ENCODE data around the gene MSI2. TPM values are rescaled to one million over a fixed set of nuclear protein-coding genes. Genes with fewer than 3 reads are reported as not detected.
A peak's percentile ranks its signal among the peaks of the same experiment; 100 is the strongest.

Gene MSI2
- total RNA-seq, 1 donor from 2014 or later = 144 TPM

DNA sequence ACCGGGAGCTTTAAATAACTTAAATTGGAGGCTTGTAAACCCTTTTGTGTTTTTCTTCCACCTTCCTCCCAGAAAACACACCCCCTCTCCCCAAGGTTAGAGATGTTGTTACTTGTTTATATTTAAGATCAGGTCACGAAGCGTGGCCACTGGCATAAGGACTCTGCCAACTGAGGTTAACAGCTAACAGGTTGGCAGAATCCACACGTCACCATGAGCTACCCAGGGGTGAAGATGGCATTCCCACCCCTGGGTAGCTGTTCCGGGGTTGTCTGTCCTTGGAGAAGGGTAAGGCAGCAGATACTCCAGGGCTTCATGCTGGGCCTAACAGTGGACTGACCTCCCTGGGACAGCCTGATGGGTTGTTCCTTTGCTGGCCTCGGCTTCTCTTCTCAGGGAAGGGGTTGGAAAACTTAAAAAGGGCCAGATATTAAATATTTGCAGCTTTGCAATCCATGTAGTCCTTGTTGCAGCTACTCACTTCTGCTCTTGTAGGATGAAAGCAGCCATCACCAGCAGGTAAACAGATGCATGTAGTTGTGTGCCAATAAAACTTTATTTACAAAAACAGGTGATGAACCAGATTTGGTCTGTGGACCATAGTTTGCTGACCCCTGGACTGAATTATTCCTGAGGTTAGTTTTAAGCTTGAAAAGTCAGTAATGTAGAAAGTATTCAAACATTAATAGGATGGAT, 148.6 kb downstream of the MSI2 start:
- Mint-ChIP-seq H3K27ac (no peak overlapping the region), H3K9me3 (no peaks in the 10 kb centered on the region), H3K27me3 (ENCODE audit: low read depth) (no peaks in the 10 kb centered on the region), H3K4me3 (no peak overlapping the region), H3K36me3 (peaks cover 5% of the 10 kb centered on the region), H3K4me1 (peaks cover 65% of the 10 kb centered on the region)
- TF ChIP-seq, protein P1, sequence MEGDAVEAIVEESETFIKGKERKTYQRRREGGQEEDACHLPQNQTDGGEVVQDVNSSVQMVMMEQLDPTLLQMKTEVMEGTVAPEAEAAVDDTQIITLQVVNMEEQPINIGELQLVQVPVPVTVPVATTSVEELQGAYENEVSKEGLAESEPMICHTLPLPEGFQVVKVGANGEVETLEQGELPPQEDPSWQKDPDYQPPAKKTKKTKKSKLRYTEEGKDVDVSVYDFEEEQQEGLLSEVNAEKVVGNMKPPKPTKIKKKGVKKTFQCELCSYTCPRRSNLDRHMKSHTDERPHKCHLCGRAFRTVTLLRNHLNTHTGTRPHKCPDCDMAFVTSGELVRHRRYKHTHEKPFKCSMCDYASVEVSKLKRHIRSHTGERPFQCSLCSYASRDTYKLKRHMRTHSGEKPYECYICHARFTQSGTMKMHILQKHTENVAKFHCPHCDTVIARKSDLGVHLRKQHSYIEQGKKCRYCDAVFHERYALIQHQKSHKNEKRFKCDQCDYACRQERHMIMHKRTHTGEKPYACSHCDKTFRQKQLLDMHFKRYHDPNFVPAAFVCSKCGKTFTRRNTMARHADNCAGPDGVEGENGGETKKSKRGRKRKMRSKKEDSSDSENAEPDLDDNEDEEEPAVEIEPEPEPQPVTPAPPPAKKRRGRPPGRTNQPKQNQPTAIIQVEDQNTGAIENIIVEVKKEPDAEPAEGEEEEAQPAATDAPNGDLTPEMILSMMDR (IDR thresholded peaks at IDR 0.05; ENCODE audit: unreplicated experiment) = no peak
- no peak for DNase-seq (ENCODE audit: low spot score in 2 of 2, unreplicated experiment in 2 of 2)

DNA sequence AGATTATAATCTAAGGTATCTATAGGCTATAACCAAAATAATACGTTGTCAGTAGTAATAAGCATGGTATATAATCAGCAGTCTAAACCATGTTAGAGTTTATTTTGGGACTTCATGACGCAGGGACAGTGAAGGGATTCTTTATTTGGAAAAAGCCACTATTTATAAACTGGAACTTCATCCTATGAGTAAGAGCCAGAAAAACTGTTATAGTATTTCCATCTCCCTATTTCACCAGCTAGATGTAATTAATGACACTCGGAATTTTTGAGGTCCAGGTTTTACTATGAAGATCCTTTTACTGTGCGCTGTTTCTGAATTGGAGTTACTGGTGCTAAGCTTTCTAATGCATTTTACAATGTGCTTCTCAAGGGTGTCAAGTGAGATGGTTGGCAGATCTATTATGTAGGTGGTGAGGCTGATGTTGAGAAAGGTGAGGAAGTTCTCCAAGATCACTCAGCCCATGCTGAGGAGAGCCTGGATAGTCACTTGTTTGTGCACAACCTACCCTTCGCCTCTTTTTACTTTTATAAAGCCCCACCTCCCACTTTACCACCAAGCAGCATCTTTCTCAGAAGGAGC, 149.3 kb downstream of the MSI2 start:
- no peak overlapping the region for H3K4me3 Mint-ChIP-seq
- peaks cover 5% of the 10 kb centered on the region for H3K36me3 Mint-ChIP-seq
- peak overlapping the region; percentile 96 for H3K27ac Mint-ChIP-seq

DNA sequence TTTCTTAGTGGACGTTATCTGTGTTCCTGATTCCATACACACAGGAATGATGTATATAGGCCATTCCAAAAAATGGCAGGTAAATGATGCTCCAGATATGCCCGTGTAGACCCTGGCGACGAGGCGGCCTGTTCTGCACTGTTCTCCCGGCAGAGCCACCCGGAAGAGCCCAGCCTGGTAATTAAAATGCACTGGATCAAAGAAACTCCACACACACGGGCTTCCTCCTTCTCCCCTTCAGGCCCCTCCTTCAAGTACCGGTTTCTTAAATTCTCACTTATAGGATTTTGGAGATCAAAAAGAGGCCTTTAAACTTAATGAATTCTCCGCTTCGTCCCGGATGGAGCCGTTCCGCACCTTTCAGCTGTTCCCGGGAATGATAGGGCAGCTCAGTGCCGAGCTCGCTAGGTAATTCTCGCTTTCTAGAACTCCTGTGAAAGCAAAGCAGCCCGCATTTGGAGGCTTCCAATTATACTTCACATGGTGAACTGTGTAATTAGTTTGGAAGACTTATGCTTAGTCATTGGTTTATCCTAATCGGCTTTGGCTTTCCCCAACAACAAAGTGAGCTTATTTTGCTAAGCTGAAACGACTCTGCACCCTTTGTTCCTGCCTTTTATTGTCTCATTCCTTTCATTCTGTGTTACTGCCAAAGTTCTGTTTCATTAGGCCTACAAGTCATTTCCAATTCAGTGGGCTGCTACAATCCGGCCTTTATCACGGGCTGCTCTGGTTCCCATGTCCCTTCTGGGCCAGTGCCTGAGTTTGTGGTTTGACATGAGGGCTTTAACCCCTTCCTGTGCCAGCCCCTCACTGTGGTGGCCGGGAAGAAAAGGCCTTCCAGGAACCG, 150.0 kb downstream of the MSI2 start:
- Mint-ChIP-seq H3K27me3 (ENCODE audit: low read depth) (no peaks in the 10 kb centered on the region), H3K9me3 (no peaks in the 10 kb centered on the region), H3K4me3 (no peak overlapping the region), H3K4me1 (peaks cover 54% of the 10 kb centered on the region), H3K36me3 (peaks cover 5% of the 10 kb centered on the region), H3K27ac (peak overlapping the region; percentile 96)
- TF ChIP-seq, protein P1 (IDR thresholded peaks at IDR 0.05; ENCODE audit: unreplicated experiment) = no peak
- DNase-seq (ENCODE audit: low spot score in 2 of 2, unreplicated experiment in 2 of 2) = no peak

More for the DNA sequence above, 149.3 kb downstream of the MSI2 start:
- DNase-seq (ENCODE audit: low spot score in 2 of 2, unreplicated experiment in 2 of 2) = no peak
- Mint-ChIP-seq H3K9me3 (no peaks in the 10 kb centered on the region), H3K4me1 (peaks cover 61% of the 10 kb centered on the region), H3K27me3 (ENCODE audit: low read depth) (no peaks in the 10 kb centered on the region)
- TF ChIP-seq, protein P1 (IDR thresholded peaks at IDR 0.05; ENCODE audit: unreplicated experiment) = no peak

DNA sequence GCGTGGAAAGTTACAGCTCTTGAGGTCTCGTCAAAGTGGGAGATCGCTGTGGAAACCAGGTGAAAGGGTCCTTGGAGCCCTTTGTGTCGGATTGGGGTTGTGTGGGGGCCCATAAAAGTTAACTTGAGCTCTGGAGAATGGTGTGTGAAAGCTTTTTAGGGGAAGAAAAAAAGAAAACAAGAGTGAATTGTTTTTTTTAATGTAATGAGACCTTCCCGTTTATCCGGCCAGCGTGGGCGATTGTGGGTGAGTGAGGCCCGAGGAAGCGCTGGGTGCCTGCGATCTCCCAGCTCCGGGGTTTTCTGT, 150.6 kb downstream of the MSI2 start:
- Mint-ChIP-seq H3K27ac (peak overlapping the region; percentile 96), H3K4me1 (peaks cover 51% of the 10 kb centered on the region), H3K9me3 (no peaks in the 10 kb centered on the region), H3K36me3 (peaks cover 2% of the 10 kb centered on the region), H3K27me3 (ENCODE audit: low read depth) (no peaks in the 10 kb centered on the region), H3K4me3 (no peak overlapping the region)
- TF ChIP-seq, protein P1 (IDR thresholded peaks at IDR 0.05; ENCODE audit: unreplicated experiment) = no peak
- DNase-seq (ENCODE audit: low spot score in 2 of 2, unreplicated experiment in 2 of 2) = no peak

DNA sequence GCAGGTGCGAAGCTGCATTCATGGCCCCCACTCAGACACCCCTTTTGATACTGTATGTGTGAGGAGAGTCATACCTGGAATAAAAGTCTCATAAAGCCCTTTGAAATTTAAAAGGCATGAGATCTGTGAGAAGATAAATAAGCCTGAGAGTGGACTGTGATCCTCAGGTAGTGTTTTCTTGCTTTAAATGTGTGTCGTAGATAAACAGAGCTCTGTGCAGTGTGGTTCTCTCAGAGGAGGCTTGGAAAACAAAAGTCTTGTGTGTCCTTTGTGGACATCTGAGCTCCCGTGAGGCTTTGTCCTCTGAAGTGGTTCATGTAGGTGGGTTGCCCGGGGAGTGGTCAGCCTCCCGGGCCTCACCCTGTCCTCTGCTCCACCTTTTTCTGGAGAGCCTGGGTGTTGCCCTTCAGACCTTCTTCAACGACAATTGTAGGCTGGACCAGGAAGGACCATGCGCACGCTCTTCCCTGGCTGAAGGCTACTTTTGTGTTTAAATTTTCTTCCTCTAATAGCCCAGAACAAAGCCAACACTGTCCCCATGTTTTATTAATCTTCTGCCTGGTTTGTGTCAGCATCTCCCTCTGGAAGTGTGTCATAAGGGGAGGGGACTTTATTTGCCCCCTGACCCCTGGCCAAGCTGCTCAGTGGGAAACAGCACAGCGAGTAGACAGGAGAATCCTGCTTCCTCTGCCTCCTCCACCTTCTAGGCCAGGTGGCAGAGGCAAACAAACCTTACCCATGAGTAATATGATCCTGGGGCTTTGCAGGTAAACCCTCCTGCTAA, 151.2 kb downstream of the MSI2 start:
- peaks cover 2% of the 10 kb centered on the region for H3K36me3 Mint-ChIP-seq

More for the DNA sequence above, 151.2 kb downstream of the MSI2 start:
- H3K27me3 Mint-ChIP-seq (ENCODE audit: low read depth) = no peaks in the 10 kb centered on the region
- peak overlapping the region; percentile 96 for H3K27ac Mint-ChIP-seq
- H3K9me3 Mint-ChIP-seq = no peaks in the 10 kb centered on the region
- no peak for DNase-seq (ENCODE audit: low spot score in 2 of 2, unreplicated experiment in 2 of 2)
- H3K4me3 Mint-ChIP-seq = no peak overlapping the region
- TF ChIP-seq, protein P1 (IDR thresholded peaks at IDR 0.05; ENCODE audit: unreplicated experiment) = no peak
- H3K4me1 Mint-ChIP-seq = peaks cover 51% of the 10 kb centered on the region

Measured in mesothelial cell of epicardium (in vitro differentiated cells).